Measurements from ENCODE around the gene LGALS7B.

Gene LGALS7B

DNA sequence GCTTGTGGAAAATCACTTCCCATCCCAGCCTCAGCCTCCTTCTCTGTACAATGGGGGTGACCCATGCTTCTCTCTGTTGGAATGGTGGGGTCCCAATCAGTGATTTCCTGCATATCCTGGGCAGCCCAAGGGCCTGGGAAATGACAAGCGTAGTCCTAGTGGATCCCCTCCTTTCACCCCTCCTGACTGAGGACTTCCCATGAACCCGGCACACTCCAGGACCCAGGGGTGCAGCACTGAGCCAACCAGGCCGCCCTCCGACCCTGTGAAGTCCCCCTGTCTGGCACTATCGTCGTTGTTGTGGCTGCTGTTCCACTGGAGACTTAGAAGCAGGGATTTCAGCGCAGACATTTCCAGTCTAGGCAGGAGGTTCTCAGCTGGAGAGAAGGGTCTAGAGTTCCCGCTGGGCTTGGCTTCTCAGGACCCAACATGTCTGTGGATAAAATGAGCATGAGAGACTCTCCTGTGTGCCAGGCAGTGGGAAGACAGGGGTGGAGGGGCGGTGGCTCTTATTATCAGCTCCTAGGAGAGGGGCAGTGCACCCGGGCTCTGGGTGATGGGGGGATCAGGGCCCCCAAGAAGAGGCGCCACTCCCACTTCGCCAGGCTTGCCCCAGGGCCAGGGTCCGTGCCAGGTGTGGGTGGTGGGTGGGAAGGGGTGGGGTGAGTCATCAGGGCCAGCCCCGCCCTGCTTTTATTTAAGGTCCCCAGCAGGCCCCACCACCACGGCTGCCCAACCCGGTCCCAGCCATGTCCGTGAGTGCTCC lies at the start of gene LGALS7B:
LGALS7B (plus strand) TSS at position 723 of the 766 bp plus-strand sequence; CDS start at position 750, 27 bp downstream.
- no peak within 1 kb of the TSS for H3K4me3 ChIP-seq (ENCODE audit: low read length in 2 of 2)
- no peak within 1 kb of the TSS for H3K27ac ChIP-seq (ENCODE audit: low read length)
- no peaks in the 10 kb centered on the region for H3K36me3 ChIP-seq (ENCODE audit: control insufficient read depth in 2 of 2, insufficient read depth in 2 of 2, low read length in 2 of 2)
- H3K4me1 ChIP-seq (ENCODE audit: control insufficient read depth, insufficient read depth, low read length) = no peaks in the 10 kb centered on the region
- no peak within 1 kb of the TSS for H3K9ac ChIP-seq (ENCODE audit: low read length in 2 of 2)
- no peaks in the 10 kb centered on the region for H3K27me3 ChIP-seq (ENCODE audit: control insufficient read depth in 1 of 2, insufficient read depth in 2 of 2, low read length in 2 of 2)
- H3K9me3 ChIP-seq (ENCODE audit: control insufficient read depth in 2 of 2, low read length in 2 of 2) = no peaks in the 10 kb centered on the region

DNA sequence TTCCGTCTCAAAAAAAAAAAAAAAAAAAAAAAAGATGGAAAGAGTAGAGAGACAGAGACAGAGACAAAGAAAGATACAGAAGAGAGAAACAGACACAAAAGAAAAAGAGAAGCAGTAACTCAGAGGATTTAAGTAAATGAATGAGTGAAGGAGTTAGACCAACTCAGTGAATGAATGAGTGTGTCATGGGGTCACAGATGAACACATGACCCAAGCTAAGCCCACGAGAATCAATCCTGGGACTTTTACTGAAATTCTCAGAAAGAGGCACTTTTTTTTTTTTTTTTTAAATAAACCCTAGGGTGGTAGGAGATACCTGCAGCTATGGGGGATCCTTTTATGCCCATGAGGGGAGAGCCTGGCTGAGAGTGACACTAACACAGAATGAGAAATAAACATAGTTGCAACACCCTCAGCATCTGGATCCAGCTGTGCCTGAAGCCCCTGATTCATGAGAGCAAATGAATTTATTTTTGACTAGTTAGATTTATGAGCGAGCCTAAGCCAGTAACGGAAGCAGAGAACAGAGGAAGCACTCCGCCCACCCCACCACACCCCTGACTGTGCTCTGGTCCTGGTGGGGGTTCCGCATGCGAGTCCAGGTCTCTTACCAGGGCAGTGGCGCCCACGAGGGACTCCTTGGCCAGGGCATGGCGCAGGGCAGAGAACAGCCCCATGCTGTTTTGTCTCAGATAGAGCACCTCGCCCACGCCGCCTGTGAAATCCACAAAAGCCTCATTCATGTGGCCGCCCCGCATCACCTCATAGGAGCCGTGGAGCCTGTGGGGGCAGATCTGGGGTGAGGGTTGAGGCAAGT lies 49.4 kb upstream of the LGALS7B start:
- Histone ChIP-seq H3K9ac (ENCODE audit: low read length in 2 of 2) (no peak overlapping the region), H3K36me3 (ENCODE audit: control insufficient read depth in 2 of 2, insufficient read depth in 2 of 2, low read length in 2 of 2) (no peaks in the 10 kb centered on the region), H3K27ac (ENCODE audit: low read length) (no peak overlapping the region), H3K9me3 (ENCODE audit: control insufficient read depth in 2 of 2, low read length in 2 of 2) (no peaks in the 10 kb centered on the region), H3K4me1 (ENCODE audit: control insufficient read depth, insufficient read depth, low read length) (peaks cover 4% of the 10 kb centered on the region), H3K4me3 (ENCODE audit: low read length in 2 of 2) (no peak overlapping the region), H3K27me3 (ENCODE audit: control insufficient read depth in 1 of 2, insufficient read depth in 2 of 2, low read length in 2 of 2) (no peaks in the 10 kb centered on the region)

DNA sequence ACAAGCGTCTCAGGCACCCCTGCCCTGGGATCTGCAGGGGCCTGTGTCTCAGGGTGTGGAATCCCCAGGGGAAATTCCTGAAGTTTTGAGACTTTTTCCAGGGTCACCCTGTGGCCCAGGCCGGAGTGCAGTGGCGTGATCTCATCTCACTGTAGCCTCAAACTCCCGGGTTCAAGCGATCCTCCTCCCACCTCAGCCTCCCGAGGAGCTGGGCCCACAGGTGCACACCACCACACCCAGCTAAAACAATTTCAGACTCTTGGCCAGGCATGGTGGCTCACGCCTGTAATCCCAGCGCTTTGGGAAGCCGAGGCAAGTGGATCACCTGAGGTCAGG lies 48.8 kb upstream of the LGALS7B start:
- Histone ChIP-seq H3K36me3 (ENCODE audit: control insufficient read depth in 2 of 2, insufficient read depth in 2 of 2, low read length in 2 of 2) (no peaks in the 10 kb centered on the region), H3K9ac (ENCODE audit: low read length in 2 of 2) (no peak overlapping the region), H3K4me1 (ENCODE audit: control insufficient read depth, insufficient read depth, low read length) (peaks cover 2% of the 10 kb centered on the region), H3K4me3 (ENCODE audit: low read length in 2 of 2) (no peak overlapping the region), H3K27ac (ENCODE audit: low read length) (no peak overlapping the region), H3K9me3 (ENCODE audit: control insufficient read depth in 2 of 2, low read length in 2 of 2) (no peaks in the 10 kb centered on the region), H3K27me3 (ENCODE audit: control insufficient read depth in 1 of 2, insufficient read depth in 2 of 2, low read length in 2 of 2) (no peaks in the 10 kb centered on the region)

DNA sequence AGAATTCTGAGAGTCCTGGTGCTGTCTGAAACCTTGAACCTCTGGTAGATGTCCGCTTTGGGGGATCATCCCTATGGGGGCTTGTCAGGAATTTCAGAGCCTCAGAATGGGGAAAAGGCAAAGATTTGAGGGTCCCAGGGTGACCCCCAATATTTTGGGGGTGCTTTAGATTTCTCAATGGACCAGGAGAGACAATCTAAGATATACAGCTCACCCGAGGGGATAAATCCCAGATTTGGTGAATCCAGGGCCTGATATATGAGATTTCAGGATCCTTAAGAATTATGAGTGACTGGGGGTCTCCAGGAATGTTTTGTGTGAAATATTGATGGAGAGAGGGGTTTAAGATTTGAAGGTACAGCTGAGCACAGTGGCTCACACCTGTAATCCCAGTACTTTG lies 48.1 kb upstream of the LGALS7B start:
- H3K36me3 ChIP-seq (ENCODE audit: control insufficient read depth in 2 of 2, insufficient read depth in 2 of 2, low read length in 2 of 2) = no peaks in the 10 kb centered on the region
- H3K4me3 ChIP-seq (ENCODE audit: low read length in 2 of 2) = no peak overlapping the region
- no peak overlapping the region for H3K27ac ChIP-seq (ENCODE audit: low read length)
- H3K9me3 ChIP-seq (ENCODE audit: control insufficient read depth in 2 of 2, low read length in 2 of 2) = no peaks in the 10 kb centered on the region
- no peak overlapping the region for H3K9ac ChIP-seq (ENCODE audit: low read length in 2 of 2)
- H3K27me3 ChIP-seq (ENCODE audit: control insufficient read depth in 1 of 2, insufficient read depth in 2 of 2, low read length in 2 of 2) = no peaks in the 10 kb centered on the region
- peaks cover 2% of the 10 kb centered on the region for H3K4me1 ChIP-seq (ENCODE audit: control insufficient read depth, insufficient read depth, low read length)

DNA sequence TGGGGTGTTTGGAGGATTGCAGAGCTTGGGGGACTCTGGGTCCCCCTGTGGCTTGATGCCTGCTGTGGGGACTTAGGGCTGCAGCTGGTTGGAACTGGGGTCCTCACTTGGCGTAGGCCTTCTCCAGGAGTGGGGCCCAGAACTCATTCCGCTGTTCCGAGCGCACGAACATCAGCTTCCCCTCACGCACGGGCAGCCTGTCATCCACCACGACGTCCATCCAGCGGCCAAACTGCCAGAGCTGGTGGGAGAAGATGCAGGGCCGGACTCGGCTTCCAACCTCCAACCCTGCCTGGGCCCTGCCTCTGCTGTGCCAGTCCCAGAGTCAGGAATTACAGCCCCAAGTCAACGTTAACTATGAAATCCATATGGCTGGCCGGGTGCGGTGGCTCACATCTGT lies 47.3 kb upstream of the LGALS7B start:
- Histone ChIP-seq H3K4me1 (ENCODE audit: control insufficient read depth, insufficient read depth, low read length) (no peaks in the 10 kb centered on the region), H3K36me3 (ENCODE audit: control insufficient read depth in 2 of 2, insufficient read depth in 2 of 2, low read length in 2 of 2) (no peaks in the 10 kb centered on the region), H3K9ac (ENCODE audit: low read length in 2 of 2) (no peak overlapping the region), H3K9me3 (ENCODE audit: control insufficient read depth in 2 of 2, low read length in 2 of 2) (no peaks in the 10 kb centered on the region), H3K4me3 (ENCODE audit: low read length in 2 of 2) (no peak overlapping the region), H3K27me3 (ENCODE audit: control insufficient read depth in 1 of 2, insufficient read depth in 2 of 2, low read length in 2 of 2) (no peaks in the 10 kb centered on the region), H3K27ac (ENCODE audit: low read length) (no peak overlapping the region)

DNA sequence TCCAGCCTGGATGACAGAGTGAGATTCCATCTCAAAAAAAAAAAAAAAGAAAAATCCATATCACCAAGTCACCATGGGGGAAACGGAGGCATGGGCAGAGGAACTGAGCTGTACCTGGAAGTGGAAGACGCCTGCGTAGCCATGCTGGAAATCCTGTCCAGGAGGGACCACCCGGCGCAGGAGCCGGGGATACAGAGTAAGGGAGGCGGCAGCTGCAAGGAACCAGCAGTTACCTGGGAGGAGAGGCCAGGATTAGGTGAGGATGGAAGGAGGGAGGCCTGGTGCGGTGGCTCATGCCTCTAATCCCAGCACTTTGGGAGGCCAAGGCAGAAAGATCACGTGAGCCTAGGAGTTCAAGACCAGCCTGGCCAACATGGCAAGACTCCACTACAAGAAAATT lies 46.7 kb upstream of the LGALS7B start:
- Histone ChIP-seq H3K9ac (ENCODE audit: low read length in 2 of 2) (no peak overlapping the region), H3K27me3 (ENCODE audit: control insufficient read depth in 1 of 2, insufficient read depth in 2 of 2, low read length in 2 of 2) (no peaks in the 10 kb centered on the region), H3K9me3 (ENCODE audit: control insufficient read depth in 2 of 2, low read length in 2 of 2) (no peaks in the 10 kb centered on the region), H3K4me3 (ENCODE audit: low read length in 2 of 2) (no peak overlapping the region), H3K4me1 (ENCODE audit: control insufficient read depth, insufficient read depth, low read length) (no peaks in the 10 kb centered on the region), H3K27ac (ENCODE audit: low read length) (no peak overlapping the region), H3K36me3 (ENCODE audit: control insufficient read depth in 2 of 2, insufficient read depth in 2 of 2, low read length in 2 of 2) (no peaks in the 10 kb centered on the region)

DNA sequence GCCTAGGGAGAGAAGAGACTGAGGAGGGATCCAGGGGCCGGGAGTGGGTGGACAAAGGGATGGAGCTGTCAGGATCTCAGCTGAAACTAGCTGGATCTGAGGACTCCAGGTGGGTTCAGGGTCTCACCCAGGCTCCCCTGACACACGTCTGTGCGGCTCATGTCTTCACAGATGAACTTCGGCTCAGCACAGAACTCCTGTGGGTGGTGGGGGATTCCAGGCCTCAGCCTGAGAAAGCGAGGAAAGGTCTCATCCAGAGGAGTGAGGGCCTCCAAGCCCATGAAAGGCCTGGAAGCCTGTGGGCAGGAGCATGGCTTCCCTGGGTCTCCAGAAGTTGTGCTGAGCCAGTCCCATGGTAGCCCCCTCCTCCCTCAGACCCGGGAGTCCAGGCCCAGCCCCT lies 46.1 kb upstream of the LGALS7B start:
- no peak overlapping the region for H3K27ac ChIP-seq (ENCODE audit: low read length)
- no peaks in the 10 kb centered on the region for H3K36me3 ChIP-seq (ENCODE audit: control insufficient read depth in 2 of 2, insufficient read depth in 2 of 2, low read length in 2 of 2)
- H3K9me3 ChIP-seq (ENCODE audit: control insufficient read depth in 2 of 2, low read length in 2 of 2) = no peaks in the 10 kb centered on the region

DNA sequence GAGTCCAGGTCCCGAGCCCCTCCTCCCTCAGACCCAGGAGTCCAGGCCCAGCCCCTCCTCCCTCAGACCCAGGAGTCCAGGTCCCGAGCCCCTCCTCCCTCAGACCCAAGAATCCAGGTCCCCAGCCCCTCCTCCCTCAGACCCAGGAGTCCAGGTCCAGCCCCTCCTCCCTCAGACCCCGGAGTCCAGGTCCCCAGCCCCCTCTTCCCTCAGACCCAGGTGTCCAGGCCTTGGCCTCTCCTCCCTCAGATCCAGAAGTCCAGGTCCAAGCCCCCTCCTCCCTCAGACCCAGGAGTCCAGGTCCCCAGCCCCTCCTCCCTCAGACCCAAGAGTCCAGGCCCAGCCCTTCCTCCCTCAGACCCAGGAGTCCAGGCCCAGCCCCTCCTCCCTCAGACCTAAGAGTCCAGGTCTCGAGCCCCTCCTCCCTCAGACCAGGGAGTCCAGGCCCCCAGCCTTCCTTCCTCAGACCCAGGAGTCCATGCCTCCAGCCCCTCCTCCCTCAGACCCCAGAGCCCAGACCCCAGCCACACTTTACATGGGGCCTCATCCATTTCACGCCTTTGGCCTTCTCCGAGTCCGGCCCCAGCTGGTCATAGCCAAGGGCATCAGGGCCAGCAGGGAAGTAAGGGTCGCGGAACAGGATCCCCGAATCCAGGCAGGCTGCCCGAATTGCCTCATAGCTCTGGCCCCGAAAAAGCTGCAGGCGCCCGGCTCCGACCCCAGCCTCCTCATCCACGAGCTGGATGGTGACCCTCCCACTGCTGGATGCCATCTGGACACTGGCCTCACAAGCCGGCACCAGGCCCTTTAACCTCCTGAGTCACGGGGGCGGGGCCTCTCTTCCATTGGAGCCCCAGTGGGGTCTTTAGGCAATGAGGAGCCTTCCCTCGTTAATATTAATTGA lies 45.4 kb upstream of the LGALS7B start:
- Histone ChIP-seq H3K36me3 (ENCODE audit: control insufficient read depth in 2 of 2, insufficient read depth in 2 of 2, low read length in 2 of 2) (no peaks in the 10 kb centered on the region), H3K27ac (ENCODE audit: low read length) (no peak overlapping the region), H3K4me3 (ENCODE audit: low read length in 2 of 2) (no peak overlapping the region), H3K9ac (ENCODE audit: low read length in 2 of 2) (no peak overlapping the region), H3K9me3 (ENCODE audit: control insufficient read depth in 2 of 2, low read length in 2 of 2) (no peaks in the 10 kb centered on the region), H3K4me1 (ENCODE audit: control insufficient read depth, insufficient read depth, low read length) (no peaks in the 10 kb centered on the region), H3K27me3 (ENCODE audit: control insufficient read depth in 1 of 2, insufficient read depth in 2 of 2, low read length in 2 of 2) (no peaks in the 10 kb centered on the region)

More for the DNA sequence above, 46.1 kb upstream of the LGALS7B start:
- no peaks in the 10 kb centered on the region for H3K27me3 ChIP-seq (ENCODE audit: control insufficient read depth in 1 of 2, insufficient read depth in 2 of 2, low read length in 2 of 2)
- H3K4me1 ChIP-seq (ENCODE audit: control insufficient read depth, insufficient read depth, low read length) = no peaks in the 10 kb centered on the region
- H3K9ac ChIP-seq (ENCODE audit: low read length in 2 of 2) = no peak overlapping the region
- no peak overlapping the region for H3K4me3 ChIP-seq (ENCODE audit: low read length in 2 of 2)

DNA sequence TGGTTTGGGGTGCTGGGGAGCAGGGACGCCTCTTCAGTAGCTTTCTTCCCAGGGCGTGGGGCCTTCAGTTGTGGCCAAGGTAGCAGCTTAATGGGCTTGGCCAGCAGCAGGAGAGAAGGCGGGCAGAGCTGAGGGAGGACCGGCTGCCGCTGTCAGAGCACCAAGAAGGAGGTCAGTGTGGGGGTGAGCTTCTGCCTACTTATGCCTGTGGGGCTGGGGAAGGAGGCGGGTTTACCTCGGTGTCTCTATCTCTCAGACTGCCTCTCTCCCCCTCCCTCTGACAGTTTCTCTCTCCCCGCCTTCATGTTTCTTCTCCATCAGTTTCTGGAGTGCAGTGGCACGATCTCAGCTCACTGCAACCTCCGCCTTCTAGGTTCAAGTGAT lies 44.7 kb upstream of the LGALS7B start, which contains the start of gene CAPN12:
CAPN12 (minus strand) TSS at position 177 of the 384 bp plus-strand sequence. CDS start 309 bp downstream, outside the sequence.
- no peak within 1 kb of the TSS for H3K9ac ChIP-seq (ENCODE audit: low read length in 2 of 2)
- H3K4me1 ChIP-seq (ENCODE audit: control insufficient read depth, insufficient read depth, low read length) = no peaks in the 10 kb centered on the region
- H3K4me3 ChIP-seq (ENCODE audit: low read length in 2 of 2) = no peak within 1 kb of the TSS
- H3K36me3 ChIP-seq (ENCODE audit: control insufficient read depth in 2 of 2, insufficient read depth in 2 of 2, low read length in 2 of 2) = no peaks in the 10 kb centered on the region
- H3K27me3 ChIP-seq (ENCODE audit: control insufficient read depth in 1 of 2, insufficient read depth in 2 of 2, low read length in 2 of 2) = no peaks in the 10 kb centered on the region
- H3K9me3 ChIP-seq (ENCODE audit: control insufficient read depth in 2 of 2, low read length in 2 of 2) = no peaks in the 10 kb centered on the region
- H3K27ac ChIP-seq (ENCODE audit: low read length) = no peak within 1 kb of the TSS

DNA sequence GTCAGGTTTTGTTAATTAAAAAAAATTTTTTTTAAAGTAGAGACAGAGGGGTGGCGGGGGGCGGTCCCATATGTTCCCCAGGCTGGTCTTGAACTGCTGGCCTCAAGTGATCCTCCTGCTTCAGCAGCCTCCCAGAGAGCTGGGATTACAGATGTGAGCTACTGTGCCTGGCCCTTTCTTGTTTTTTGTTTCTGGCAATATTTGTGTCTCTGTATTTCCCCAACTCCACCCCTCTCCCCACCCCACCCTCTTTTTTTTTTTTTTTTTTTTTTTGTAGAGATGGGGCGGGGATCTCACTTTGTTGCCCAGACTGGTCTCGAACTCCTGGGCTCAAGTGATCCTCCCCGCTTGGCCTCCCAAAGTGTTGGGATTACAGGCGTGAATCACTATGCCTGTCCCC lies 44.1 kb upstream of the LGALS7B start:
- Histone ChIP-seq H3K9me3 (ENCODE audit: control insufficient read depth in 2 of 2, low read length in 2 of 2) (no peaks in the 10 kb centered on the region), H3K36me3 (ENCODE audit: control insufficient read depth in 2 of 2, insufficient read depth in 2 of 2, low read length in 2 of 2) (no peaks in the 10 kb centered on the region), H3K9ac (ENCODE audit: low read length in 2 of 2) (no peak overlapping the region), H3K4me1 (ENCODE audit: control insufficient read depth, insufficient read depth, low read length) (no peaks in the 10 kb centered on the region), H3K27me3 (ENCODE audit: control insufficient read depth in 1 of 2, insufficient read depth in 2 of 2, low read length in 2 of 2) (no peaks in the 10 kb centered on the region), H3K4me3 (ENCODE audit: low read length in 2 of 2) (no peak overlapping the region), H3K27ac (ENCODE audit: low read length) (no peak overlapping the region)

Measured in stomach smooth muscle (tissue), 2 donors.